Measurements from ENCODE around the gene AOPEP.

GRCh38 chr9:94909965-94910730, 183.6 kb downstream of the AOPEP start:
- TF ChIP-seq CTCF (IDR thresholded peaks at IDR 0.05) (no peak), POLR2A (IDR thresholded peaks at IDR 0.05) (no peak)
